SK-N-SH (cell line): Measurements from ENCODE around the gene BCAR3. TPM values are rescaled to one million over a fixed set of nuclear protein-coding genes. Genes with fewer than 3 reads are reported as not detected.

ENCODE experiments used
- CTCF ChIA-PET: fragments of 300-600, 350-600 bp; formaldehyde crosslinking; extraction: SDS; loops from one replicate; lab custom pipeline; 2021; lab: Yijun Ruan, JAX
- POLR2A ChIA-PET: fragments of 350-600 bp; sonication (Branson Sonifier 250); formaldehyde crosslinking; extraction: SDS; loops from one replicate; lab custom pipeline; 2020; ENCODE audit warnings: antibody characterized with exemption, inconsistent platforms; lab: Yijun Ruan, JAX
- DNase-seq: peaks from one replicate; pipeline ENCODE4 v3.0.0; 2012
- H2AFZ ChIP-seq: fragments of 200-600 bp; sonication (generic); 2 replicates; pipeline ENCODE4 v1.8.1; 2016; ENCODE audit warnings: antibody characterized with exemption, mild to moderate bottlenecking, low read depth
- H3F3A ChIP-seq: fragments of 200-600 bp; sonication (generic); replicated peaks from 2 replicates; pipeline ENCODE3; 2016; ENCODE audit warnings: antibody characterized with exemption, mild to moderate bottlenecking; ENCODE audit not compliant: insufficient read depth
- H3K27ac ChIP-seq, 2 experiments: fragments of 200-500 bp in 1 of 2; fragments of 200-600 bp in 1 of 2; sonication (Bioruptor generic) in 1 of 2; sonication (generic), shearing (Covaris generic) in 1 of 2; 2 replicates each; pipeline versions ENCODE4 v1.5.1 to v1.6.1; 2014 to 2016; ENCODE audit warnings: low read depth in 2 of 2, inconsistent platforms in 1 of 2, low read length in 1 of 2, mild to moderate bottlenecking in 1 of 2, mixed read lengths in 1 of 2
- H3K27me3 ChIP-seq: fragments of 200-600 bp; sonication (generic), shearing (Covaris generic); 2 replicates; pipeline ENCODE4 v1.6.1; 2016; ENCODE audit warnings: mixed run types; ENCODE audit not compliant: insufficient read depth
- H3K36me3 ChIP-seq, 2 experiments: fragments of 200-500 bp in 1 of 2; fragments of 200-600 bp in 1 of 2; sonication (Bioruptor generic) in 1 of 2; sonication (generic) in 1 of 2; replicated peaks in 1 of 2; 2 replicates each; pipeline versions ENCODE3 to v1.5.1; 2014 to 2016; ENCODE audit warnings: low read length in 1 of 2, mild to moderate bottlenecking in 1 of 2; ENCODE audit not compliant: insufficient read depth in 2 of 2, control insufficient read depth in 1 of 2
- H3K4me1 ChIP-seq, 2 experiments: fragments of 200-500 bp in 1 of 2; fragments of 200-600 bp in 1 of 2; sonication (Bioruptor generic) in 1 of 2; sonication (generic), shearing (Covaris generic) in 1 of 2; 2 replicates each; pipeline versions ENCODE4 v1.5.1 to v1.6.1; 2014 to 2016; ENCODE audit warnings: low read depth in 1 of 2, low read length in 1 of 2, mixed run types in 1 of 2; ENCODE audit not compliant: insufficient read depth in 2 of 2, control insufficient read depth in 1 of 2
- H3K4me2 ChIP-seq: fragments of 200-600 bp; sonication (generic), shearing (Covaris generic); 2 replicates; pipeline ENCODE4 v1.6.1; 2017; ENCODE audit warnings: mixed run types
- H3K4me3 ChIP-seq, 2 experiments: fragments of 200-500 bp in 1 of 2; fragments of 200-600 bp in 1 of 2; sonication (Bioruptor generic) in 1 of 2; sonication (generic), shearing (Covaris generic) in 1 of 2; 2 replicates each; pipeline versions ENCODE4 v1.5.1 to v1.8.1; 2014 to 2016; ENCODE audit warnings: low read depth in 2 of 2, inconsistent platforms in 1 of 2, low read length in 1 of 2, mild to moderate bottlenecking in 1 of 2, mixed read lengths in 1 of 2, moderate library complexity in 1 of 2
- H3K79me2 ChIP-seq: fragments of 200-600 bp; sonication (generic); 2 replicates; pipeline ENCODE4 v1.8.1; 2017; ENCODE audit warnings: mild to moderate bottlenecking; ENCODE audit not compliant: insufficient read depth
- H3K9ac ChIP-seq: fragments of 200-600 bp; sonication (generic); 2 replicates; pipeline ENCODE4 v1.6.1; 2017; ENCODE audit warnings: mixed run types
- H3K9me2 ChIP-seq: fragments of 200-600 bp; sonication (generic); 2 replicates; pipeline ENCODE4 v1.6.1; 2017; ENCODE audit warnings: mixed run types
- H3K9me3 ChIP-seq: fragments of 200-600 bp; sonication (generic); 2 replicates; pipeline ENCODE4 v1.6.1; 2017; ENCODE audit warnings: mixed run types, mild to moderate bottlenecking, moderate library complexity
- H4K20me1 ChIP-seq: fragments of 200-600 bp; sonication (generic); 2 replicates; pipeline ENCODE4 v1.6.1; 2017; ENCODE audit warnings: mild to moderate bottlenecking, mixed run types; ENCODE audit not compliant: insufficient read depth
- ELF1 ChIP-seq: IDR thresholded peaks from 2 replicates; pipeline ENCODE4 v1.4.0; 2012
- GABPA ChIP-seq: IDR thresholded peaks from 2 replicates; pipeline ENCODE4 v1.4.0; 2012; ENCODE audit warnings: low read depth, mild to moderate bottlenecking
- GATA2 ChIP-seq: sonication (generic); formaldehyde crosslinking; IDR thresholded peaks from 2 replicates; pipeline ENCODE4 v1.5.0; 2020; ENCODE audit warnings: mild to moderate bottlenecking, missing genetic modification reagents
- IRF3 ChIP-seq: fragments of 150-350 bp; IDR thresholded peaks from 2 replicates; pipeline ENCODE4 v1.6.1; 2016; ENCODE audit warnings: mild to moderate bottlenecking, low read depth, low read length
- MAX ChIP-seq: IDR thresholded peaks from 2 replicates; pipeline ENCODE4 v1.4.0; 2012; ENCODE audit warnings: low read depth
- MEF2A ChIP-seq: IDR thresholded peaks from 2 replicates; pipeline ENCODE4 v1.4.0; 2012; ENCODE audit warnings: low read depth, borderline replicate concordance
- NFIC ChIP-seq: IDR thresholded peaks from 2 replicates; pipeline ENCODE4 v1.4.0; 2012; ENCODE audit warnings: borderline replicate concordance
- NRF1 ChIP-seq: IDR thresholded peaks from 2 replicates; pipeline ENCODE4 v1.6.1; 2012; ENCODE audit warnings: low read depth, mild to moderate bottlenecking, low read length
- POLR2AphosphoS5 ChIP-seq: IDR thresholded peaks from 2 replicates; pipeline ENCODE4 v1.6.1; 2012; ENCODE audit warnings: low read depth, low read length
- RAD21 ChIP-seq: IDR thresholded peaks from 2 replicates; pipeline ENCODE4 v1.6.1; 2012; ENCODE audit warnings: mild to moderate bottlenecking, low read length
- REST ChIP-seq: IDR thresholded peaks from 2 replicates; pipeline ENCODE4 v1.6.1; 2012; ENCODE audit warnings: mild to moderate bottlenecking, low read depth, low read length, moderate library complexity
- RFX5 ChIP-seq: IDR thresholded peaks from 2 replicates; pipeline ENCODE4 v1.6.1; 2012; ENCODE audit warnings: mild to moderate bottlenecking, improper control_type of control experiment, low read length
- TCF12 ChIP-seq: IDR thresholded peaks from 2 replicates; pipeline ENCODE4 v1.4.0; 2012
- YY1 ChIP-seq: IDR thresholded peaks from 2 replicates; pipeline ENCODE4 v1.4.0; 2012; ENCODE audit warnings: low read depth, mild to moderate bottlenecking
- WGBS: methylation state at CpG from one replicate; pipeline ENCODE4 v1.1.6; 2017; ENCODE audit warnings: low lambda C conversion rate; 5-methylcytosine and 5-hydroxymethylcytosine counted together
- polyA plus RNA-seq, 3 experiments: library from polyadenylated mRNA; depleted of rRNA; stranded (reverse); fragments of >200 nt; gene quantifications; 2 replicates each; pipeline ENCODE4 v1.2.3, GENCODE V29; 2012
- TF ChIP-seq, protein P1 (sequence below): fragments of 150-350 bp; IDR thresholded peaks from 2 replicates; pipeline ENCODE4 v1.6.1; 2017; ENCODE audit warnings: antibody characterized with exemption, low read length, low read depth, borderline replicate concordance
- TF ChIP-seq, protein P2 (sequence below): fragments of 200-600 bp; sonication (generic); IDR thresholded peaks from 2 replicates; pipeline ENCODE4 v1.6.1; 2017; ENCODE audit warnings: antibody characterized with exemption, mild to moderate bottlenecking, moderate library complexity

The BCAR3 gene
- polyA plus RNA-seq, 1 of the 3 experiments (the other 2 are of a cell fraction) = 58.4 TPM

DNA sequence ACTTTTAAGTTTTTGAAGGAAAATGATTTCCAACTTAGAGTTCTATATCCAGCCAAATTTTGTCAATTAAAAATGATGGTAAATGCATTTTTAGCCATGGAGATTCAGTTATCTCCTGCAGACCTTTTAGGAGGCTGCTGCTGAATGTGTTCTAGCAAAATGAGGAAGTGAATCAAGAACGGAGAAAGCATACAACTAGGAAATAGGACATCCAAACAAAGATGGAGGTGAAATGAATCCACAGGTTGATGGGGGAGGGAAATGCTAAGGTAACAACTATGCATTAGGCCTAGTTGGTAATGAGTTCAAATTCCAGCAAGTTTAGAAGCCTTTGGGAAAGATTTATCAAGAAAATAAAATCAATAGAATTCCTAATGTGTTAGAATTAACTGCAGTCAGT is 153.2 kb downstream of the BCAR3 start:
- 97% methylated on average over 1 of the region's 1 CpG for WGBS
- H3K27ac ChIP-seq = no peak overlapping the region
- H3K4me1 ChIP-seq = peaks cover 0 to 10% of the 10 kb centered on the region in 2 experiments; a peak in 2 of 4 replicates
- no peaks in the 10 kb centered on the region for H3K9me3 ChIP-seq
- no peak overlapping the region for H3K4me3 ChIP-seq
- peaks cover 13% of the 10 kb centered on the region; the same call in 1 of the 2 replicates for H3K79me2 ChIP-seq
- H3F3A ChIP-seq = peaks cover 8% of the 10 kb centered on the region
- TF ChIP-seq YY1 (no peak), NFIC (no peak), MAX (no peak), GATA2 (CRISPR knock-in tag) (no peak), IRF3 (no peak), REST (no peak)
- TF ChIP-seq, protein P1, sequence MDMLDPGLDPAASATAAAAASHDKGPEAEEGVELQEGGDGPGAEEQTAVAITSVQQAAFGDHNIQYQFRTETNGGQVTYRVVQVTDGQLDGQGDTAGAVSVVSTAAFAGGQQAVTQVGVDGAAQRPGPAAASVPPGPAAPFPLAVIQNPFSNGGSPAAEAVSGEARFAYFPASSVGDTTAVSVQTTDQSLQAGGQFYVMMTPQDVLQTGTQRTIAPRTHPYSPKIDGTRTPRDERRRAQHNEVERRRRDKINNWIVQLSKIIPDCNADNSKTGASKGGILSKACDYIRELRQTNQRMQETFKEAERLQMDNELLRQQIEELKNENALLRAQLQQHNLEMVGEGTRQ = no peak
- CTCF ChIA-PET = no interaction called here
- no peaks in the 10 kb centered on the region for H4K20me1 ChIP-seq
- H3K9me2 ChIP-seq = 0 out of 2 replicates have a peak, but pooled peaks cover 3% of the 10 kb centered on the region
- H3K4me2 ChIP-seq = no peak overlapping the region
- H2AFZ ChIP-seq = no peak overlapping the region
- no peaks in the 10 kb centered on the region for H3K27me3 ChIP-seq
- peaks cover 55 to 79% of the 10 kb centered on the region in 2 experiments for H3K36me3 ChIP-seq
- POLR2A ChIA-PET = no interaction called here
- no peak for DNase-seq
- no peak overlapping the region for H3K9ac ChIP-seq

- ChIA-PET POLR2A (no interaction called here), CTCF (interaction anchor here (1.2 kb wide), 1 partner anchor 88 kb away, joined by 4 read pairs; no protein-coding TSS in a partner anchor)
- Histone ChIP-seq H3K79me2 (peaks cover 20% of the 10 kb centered on the region; the same call in 1 of the 2 replicates), H3K9ac (no peak overlapping the region), H3K9me3 (no peaks in the 10 kb centered on the region), H3K4me3 (no peak overlapping the region), H3K4me1 (peaks cover 0 to 8% of the 10 kb centered on the region in 2 experiments; a peak in 2 of 4 replicates), H3K36me3 (peaks cover 52 to 82% of the 10 kb centered on the region in 2 experiments), H3F3A (peaks cover 5% of the 10 kb centered on the region), H3K9me2 (0 out of 2 replicates have a peak, but pooled peaks cover 3% of the 10 kb centered on the region), H2AFZ (no peak overlapping the region), H3K27ac (no peak overlapping the region), H3K27me3 (no peaks in the 10 kb centered on the region), H3K4me2 (no peak overlapping the region), H4K20me1 (no peaks in the 10 kb centered on the region)
- 88% methylated on average over 2 of the region's 2 CpGs for WGBS
- no peak for DNase-seq
- TF ChIP-seq REST (no peak), TCF12 (no peak), RAD21 (no peak), ELF1 (no peak), RFX5 (no peak), POLR2AphosphoS5 (no peak), MEF2A (no peak), NRF1 (no peak), GABPA (no peak)
- TF ChIP-seq, protein P2, sequence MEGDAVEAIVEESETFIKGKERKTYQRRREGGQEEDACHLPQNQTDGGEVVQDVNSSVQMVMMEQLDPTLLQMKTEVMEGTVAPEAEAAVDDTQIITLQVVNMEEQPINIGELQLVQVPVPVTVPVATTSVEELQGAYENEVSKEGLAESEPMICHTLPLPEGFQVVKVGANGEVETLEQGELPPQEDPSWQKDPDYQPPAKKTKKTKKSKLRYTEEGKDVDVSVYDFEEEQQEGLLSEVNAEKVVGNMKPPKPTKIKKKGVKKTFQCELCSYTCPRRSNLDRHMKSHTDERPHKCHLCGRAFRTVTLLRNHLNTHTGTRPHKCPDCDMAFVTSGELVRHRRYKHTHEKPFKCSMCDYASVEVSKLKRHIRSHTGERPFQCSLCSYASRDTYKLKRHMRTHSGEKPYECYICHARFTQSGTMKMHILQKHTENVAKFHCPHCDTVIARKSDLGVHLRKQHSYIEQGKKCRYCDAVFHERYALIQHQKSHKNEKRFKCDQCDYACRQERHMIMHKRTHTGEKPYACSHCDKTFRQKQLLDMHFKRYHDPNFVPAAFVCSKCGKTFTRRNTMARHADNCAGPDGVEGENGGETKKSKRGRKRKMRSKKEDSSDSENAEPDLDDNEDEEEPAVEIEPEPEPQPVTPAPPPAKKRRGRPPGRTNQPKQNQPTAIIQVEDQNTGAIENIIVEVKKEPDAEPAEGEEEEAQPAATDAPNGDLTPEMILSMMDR = no peak
Observed at GRCh38 chr1:93526431-93526830, 155.2 kb downstream of the BCAR3 start.
